Tibial nerve (tissue), 4 donors: ENCODE measurements around the gene JAML. TPM values are rescaled to one million over a fixed set of nuclear protein-coding genes. Genes with fewer than 3 reads are reported as not detected.

ENCODE experiments used
- DNase-seq, 2 donors: peaks; one replicate each; pipeline ENCODE4 v3.0.0-alpha.2; 2019; ENCODE audit warnings: low spot score in 2 of 2
- H3K27ac ChIP-seq, 4 donors: fragments of 200-600 bp; sonication (generic) in 3 of 4; one replicate each; pipeline ENCODE4 v1.5.1; 2017 to 2019; ENCODE audit warnings: mild to moderate bottlenecking in 1 of 4
- H3K27me3 ChIP-seq, 2 donors: fragments of 200-600 bp; sonication (generic) in 1 of 2; one replicate each; pipeline versions ENCODE4 v1.5.1 to v1.6.0; 2017 to 2019
- H3K36me3 ChIP-seq, 3 donors: fragments of 200-600 bp; sonication (generic); one replicate each; pipeline ENCODE4 v1.5.1; 2018 to 2019
- H3K4me1 ChIP-seq, 4 donors: fragments of 200-600 bp; sonication (generic) in 3 of 4; one replicate each; pipeline ENCODE4 v1.5.1; 2017 to 2019
- H3K4me3 ChIP-seq, 4 donors: fragments of 200-600 bp; sonication (generic) in 3 of 4; one replicate each; pipeline ENCODE4 v1.5.1; 2017 to 2019; ENCODE audit warnings: mild to moderate bottlenecking in 1 of 4, moderate library complexity in 1 of 4
- H3K9me3 ChIP-seq, 4 donors: fragments of 200-600 bp; sonication (generic) in 3 of 4; one replicate each; pipeline ENCODE4 v1.5.1; 2017 to 2019
- CTCF ChIP-seq, 5 experiments: fragments of 200-600 bp in 3 of 5; fragments of 450-650 bp in 2 of 5; sonication (generic) in 3 of 5; IDR thresholded peaks; one replicate each; pipeline ENCODE4 v1.5.1; 2016 to 2019; ENCODE audit warnings: antibody characterized with exemption in 5 of 5, mild to moderate bottlenecking in 3 of 5, moderate library complexity in 2 of 5
- EP300 ChIP-seq, 2 donors: sonication (generic); formaldehyde crosslinking; IDR thresholded peaks; one replicate each; pipeline ENCODE4 v1.6.1; 2017; ENCODE audit warnings: antibody characterized with exemption in 2 of 2, mild to moderate bottlenecking in 1 of 2
- POLR2A ChIP-seq, 2 donors: fragments of 450-650 bp; IDR thresholded peaks; one replicate each; pipeline ENCODE4 v1.6.1; 2017; ENCODE audit warnings: antibody characterized with exemption in 2 of 2, mild to moderate bottlenecking in 2 of 2, moderate library complexity in 2 of 2
- WGBS, 2 donors: methylation state at CpG; one replicate each; pipeline ENCODE4 v1.1.5; 2018; 5-methylcytosine and 5-hydroxymethylcytosine counted together
- total RNA-seq, 4 donors: library from RNA; depleted of rRNA; stranded (reverse); fragments of >200 nt; gene quantifications; one replicate each; pipeline ENCODE4 v1.1.0, GENCODE V29; 2016

Gene JAML
- total RNA-seq, 4 donors from 2014 or later, result 0.60 to 4.5 (median 3.9) TPM

- H3K4me3 ChIP-seq, result peak overlapping the region in 2 of 4 donors; percentile 26 to 36
- H3K9me3 ChIP-seq, result no peaks in the 10 kb centered on the region
- H3K27ac ChIP-seq, result peak overlapping the region in 2 of 4 donors; percentile 22 to 32
- H3K36me3 ChIP-seq, result no peaks in the 10 kb centered on the region
- H3K4me1 ChIP-seq, result peaks cover 0 to 9% (median 0%) of the 10 kb centered on the region in 4 donors
- no peak for TF ChIP-seq POLR2A (IDR thresholded peaks at IDR 0.05)
- TF ChIP-seq EP300 (IDR thresholded peaks at IDR 0.05), result no peak
- TF ChIP-seq CTCF (IDR thresholded peaks at IDR 0.05), result no peak
- 79 to 82% methylated on average over 6 of the region's 6 CpGs for WGBS, 2 donors
- DNase-seq, result no peak
- peaks cover 0 to 26% of the 10 kb centered on the region in 2 donors for H3K27me3 ChIP-seq
These were observed 819 bp downstream of the JAML start for GRCh38 chr11:118223992-118224391.

GRCh38 chr11:118223570-118223969, 1.2 kb downstream of the JAML start:
- 67 to 77% methylated on average over 2 of the region's 2 CpGs for WGBS, 2 donors
- peak overlapping the region in 1 of 4 donors; percentile 32 for H3K27ac ChIP-seq
- no peaks in the 10 kb centered on the region for H3K36me3 ChIP-seq
- H3K9me3 ChIP-seq, result no peaks in the 10 kb centered on the region
- H3K27me3 ChIP-seq, result peaks cover 0 to 26% of the 10 kb centered on the region in 2 donors
- DNase-seq, result no peak
- TF ChIP-seq CTCF (IDR thresholded peaks at IDR 0.05), result no peak
- no peak for TF ChIP-seq EP300 (IDR thresholded peaks at IDR 0.05)
- TF ChIP-seq POLR2A (IDR thresholded peaks at IDR 0.05), result no peak
- peak overlapping the region in 2 of 4 donors; percentile 26 to 36 for H3K4me3 ChIP-seq
- peaks cover 0 to 9% (median 0%) of the 10 kb centered on the region in 4 donors for H3K4me1 ChIP-seq

GRCh38 chr11:118222437-118222836, 2.4 kb downstream of the JAML start:
- TF ChIP-seq EP300 (IDR thresholded peaks at IDR 0.05) (no peak), CTCF (IDR thresholded peaks at IDR 0.05) (no peak), POLR2A (IDR thresholded peaks at IDR 0.05) (no peak)
- Histone ChIP-seq H3K36me3 (no peaks in the 10 kb centered on the region), H3K27me3 (peaks cover 0 to 28% of the 10 kb centered on the region in 2 donors), H3K27ac (no peak overlapping the region), H3K4me1 (peaks cover 0 to 6% (median 0%) of the 10 kb centered on the region in 4 donors), H3K4me3 (no peak overlapping the region), H3K9me3 (no peaks in the 10 kb centered on the region)
- 51 to 53% methylated on average over 4 of the region's 4 CpGs for WGBS, 2 donors
- no peak for DNase-seq

GRCh38 chr11:118221419-118221818, 3.4 kb downstream of the JAML start:
- no peak overlapping the region for H3K4me3 ChIP-seq
- H3K9me3 ChIP-seq, result no peaks in the 10 kb centered on the region
- TF ChIP-seq CTCF (IDR thresholded peaks at IDR 0.05) (no peak), EP300 (IDR thresholded peaks at IDR 0.05) (no peak)
- no peak for DNase-seq
- H3K36me3 ChIP-seq, result no peaks in the 10 kb centered on the region
- no peaks in the 10 kb centered on the region for H3K4me1 ChIP-seq
- H3K27ac ChIP-seq, result no peak overlapping the region
- WGBS, 2 donors, result 56 to 69% methylated on average over 5 of the region's 5 CpGs
- H3K27me3 ChIP-seq, result peaks cover 0 to 32% of the 10 kb centered on the region in 2 donors

- 43 to 56% methylated on average over 1 of the region's 1 CpG for WGBS, 2 donors
- Histone ChIP-seq H3K27me3 (peaks cover 0 to 48% of the 10 kb centered on the region in 2 donors), H3K4me3 (no peak overlapping the region), H3K9me3 (no peaks in the 10 kb centered on the region), H3K4me1 (peaks cover 0 to 4% (median 0%) of the 10 kb centered on the region in 4 donors), H3K27ac (no peak overlapping the region), H3K36me3 (no peaks in the 10 kb centered on the region)
- no peak for DNase-seq
- TF ChIP-seq POLR2A (IDR thresholded peaks at IDR 0.05), result no peak
- TF ChIP-seq EP300 (IDR thresholded peaks at IDR 0.05), result no peak
- TF ChIP-seq CTCF (IDR thresholded peaks at IDR 0.05), result no peak
These were observed 5.1 kb downstream of the JAML start for GRCh38 chr11:118219732-118220131.
